HG03139 (cell line): Measurements from ENCODE around the gene ATXN1.
A peak's percentile ranks its signal among the peaks of the same experiment; 100 is the strongest.

Experiments used
- ATAC-seq: cut with Tn5 transposase; IDR thresholded peaks from one replicate; pipeline ENCODE4 v1.9.1; 2021; ENCODE audit not compliant: unreplicated experiment

Gene ATXN1

GRCh38 chr6:16305788-16306187 is 455.5 kb downstream of the ATXN1 start:
- peak; percentile 18 for ATAC-seq

GRCh38 chr6:16305246-16305725 is 456.0 kb downstream of the ATXN1 start:
- peak; percentile 85 for ATAC-seq

GRCh38 chr6:16302721-16303552 is 458.3 kb downstream of the ATXN1 start:
- ATAC-seq: no peak

- ATAC-seq: peak; percentile 42
Measured at GRCh38 chr6:16301511-16301910, 459.7 kb downstream of the ATXN1 start.

GRCh38 chr6:16299861-16300260 is 461.4 kb downstream of the ATXN1 start:
- no peak for ATAC-seq

GRCh38 chr6:16296061-16296670 is 465.1 kb downstream of the ATXN1 start:
- no peak for ATAC-seq

- ATAC-seq: no peak
Measured at GRCh38 chr6:16295471-16295870, 465.8 kb downstream of the ATXN1 start.

- ATAC-seq: no peak
Measured at GRCh38 chr6:16295060-16295459, 466.2 kb downstream of the ATXN1 start.

GRCh38 chr6:16294371-16294770 is 466.9 kb downstream of the ATXN1 start:
- ATAC-seq: no peak

GRCh38 chr6:16292942-16293341 is 468.3 kb downstream of the ATXN1 start:
- no peak for ATAC-seq

- ATAC-seq: no peak
Measured at GRCh38 chr6:16292432-16292831, 468.8 kb downstream of the ATXN1 start.

GRCh38 chr6:16291739-16292138 is 469.5 kb downstream of the ATXN1 start:
- no peak for ATAC-seq

GRCh38 chr6:16288163-16288562 is 473.1 kb downstream of the ATXN1 start:
- ATAC-seq: no peak

- no peak for ATAC-seq
Measured at GRCh38 chr6:16286151-16286522, 475.1 kb downstream of the ATXN1 start.

GRCh38 chr6:16285467-16286150 is 475.7 kb downstream of the ATXN1 start:
- no peak for ATAC-seq

GRCh38 chr6:16284472-16284871 is 476.8 kb downstream of the ATXN1 start:
- no peak for ATAC-seq

- no peak for ATAC-seq
Measured at GRCh38 chr6:16282370-16282769, 478.9 kb downstream of the ATXN1 start.

- ATAC-seq: no peak
Measured at GRCh38 chr6:16279243-16279642, 482.0 kb downstream of the ATXN1 start.

GRCh38 chr6:16278750-16279149 is 482.5 kb downstream of the ATXN1 start:
- no peak for ATAC-seq

- ATAC-seq: no peak
Measured at GRCh38 chr6:16278048-16278724, 483.1 kb downstream of the ATXN1 start.
